CD4-positive, alpha-beta T cell (primary cell): Measurements from ENCODE around the gene IL1RN. TPM values are rescaled to one million over a fixed set of nuclear protein-coding genes. Genes with fewer than 3 reads are reported as not detected.

Experiments used
- ATAC-seq: fragments of 200-7000 bp; cut with Tn5 transposase; one replicate; pipeline ENCODE4 v1.10.0; 2022; ENCODE audit warnings: mild to moderate bottlenecking; ENCODE audit not compliant: poor library complexity
- CTCF ChIA-PET: fragments of 350-600 bp; sonication (Branson Sonifier 250); formaldehyde crosslinking; loops from one replicate; lab custom pipeline; 2021; ENCODE audit warnings: antibody characterized with exemption, inconsistent platforms; lab: Charles Lee
- POLR2A ChIA-PET: fragments of 350-600 bp; sonication (Branson Sonifier 250); formaldehyde crosslinking; loops from one replicate; lab custom pipeline; 2021; ENCODE audit warnings: antibody characterized with exemption, inconsistent platforms; lab: Charles Lee
- DNase-seq, 14 experiments: peaks; one replicate each; pipeline ENCODE4 v3.0.0-alpha.2; 2013 to 2020; ENCODE audit warnings: mixed read lengths in 2 of 14
- H3K27ac ChIP-seq, 2 donors: one replicate each; pipeline versions ENCODE4 v1.5.1 to v1.7.0; 2013; ENCODE audit warnings: low read length in 2 of 2, low read depth in 1 of 2, mild to moderate bottlenecking in 1 of 2
- H3K27me3 ChIP-seq, 2 experiments: 1 replicate in 1 of 2; 2 replicates in 1 of 2; pipeline versions ENCODE4 v1.6.1 to v1.7.0; 2013; ENCODE audit warnings: low read length in 2 of 2, control low read depth in 1 of 2, mild to moderate bottlenecking in 1 of 2, moderate library complexity in 1 of 2; ENCODE audit not compliant: insufficient read depth in 2 of 2, control insufficient read depth in 1 of 2
- H3K36me3 ChIP-seq: one replicate; pipeline ENCODE4 v1.6.1; 2013; ENCODE audit warnings: low read length, control low read depth; ENCODE audit not compliant: insufficient read depth
- H3K4me1 ChIP-seq: one replicate; pipeline ENCODE4 v1.6.1; 2013; ENCODE audit warnings: low read length, control low read depth; ENCODE audit not compliant: insufficient read depth
- H3K4me3 ChIP-seq: one replicate; pipeline ENCODE4 v1.5.1; 2013; ENCODE audit warnings: mild to moderate bottlenecking, low read length, moderate library complexity
- H3K9me3 ChIP-seq, 2 experiments: 1 replicate in 1 of 2; 2 replicates in 1 of 2; pipeline versions ENCODE4 v1.6.1 to v1.7.0; 2013; ENCODE audit warnings: low read length in 2 of 2, mild to moderate bottlenecking in 2 of 2, control low read depth in 1 of 2, moderate library complexity in 1 of 2; ENCODE audit not compliant: control insufficient read depth in 1 of 2, insufficient read depth in 1 of 2
- H3K27ac Mint-ChIP-seq: one replicate; pipeline ENCODE4 v1.8.0; 2020; ENCODE audit warnings: mixed read lengths
- H3K27me3 Mint-ChIP-seq: one replicate; pipeline ENCODE4 v1.8.0; 2021; ENCODE audit warnings: mixed read lengths
- H3K36me3 Mint-ChIP-seq: one replicate; pipeline ENCODE4 v1.8.0; 2021; ENCODE audit warnings: low read depth, mixed read lengths
- H3K4me1 Mint-ChIP-seq: one replicate; pipeline ENCODE4 v1.8.0; 2021; ENCODE audit warnings: low read depth, mixed read lengths
- H3K4me3 Mint-ChIP-seq: one replicate; pipeline ENCODE4 v1.8.0; 2020; ENCODE audit warnings: mild to moderate bottlenecking, mixed read lengths
- H3K9me3 Mint-ChIP-seq: one replicate; pipeline ENCODE4 v1.8.0; 2020; ENCODE audit warnings: mixed read lengths
- intact Hi-C, 2 experiments: fragments of 100-400 bp; cut with DNase I in 1 of 2; cut with micrococcal nuclease in 1 of 2; formaldehyde crosslinking; loops; one replicate each; pipeline versions ENCODE4 v1.15.1 to v1.9.0; 2023 to 2025; cut with DNase I, micrococcal nuclease
- total RNA-seq, 174 experiments: library from RNA in 2 of 174; stranded (reverse) in 2 of 174; gene quantifications; one replicate each; pipeline ENCODE4 v1.2.3 and lab custom pipeline; 2021 to 2026
- TF ChIP-seq, protein P1 (sequence below): fragments of 200-600 bp; IDR thresholded peaks from one replicate; pipeline ENCODE4 v1.8.0; 2022; ENCODE audit warnings: antibody characterized with exemption, mild to moderate bottlenecking

IL1RN gene
- total RNA-seq, 2 experiments from 2014 or later = 0.31 to 0.58 TPM

- POLR2A ChIA-PET = interaction anchor here (1.5 kb wide), 1 partner anchor 24 kb away, joined by 4 read pairs; the partner anchor contains the start of gene PSD4
- no peak overlapping the region for H3K27ac ChIP-seq
- no peaks in the 10 kb centered on the region for H3K27me3 Mint-ChIP-seq
Observed at GRCh38 chr2:113149553-113150257, 22.3 kb downstream of the IL1RN start.

DNA sequence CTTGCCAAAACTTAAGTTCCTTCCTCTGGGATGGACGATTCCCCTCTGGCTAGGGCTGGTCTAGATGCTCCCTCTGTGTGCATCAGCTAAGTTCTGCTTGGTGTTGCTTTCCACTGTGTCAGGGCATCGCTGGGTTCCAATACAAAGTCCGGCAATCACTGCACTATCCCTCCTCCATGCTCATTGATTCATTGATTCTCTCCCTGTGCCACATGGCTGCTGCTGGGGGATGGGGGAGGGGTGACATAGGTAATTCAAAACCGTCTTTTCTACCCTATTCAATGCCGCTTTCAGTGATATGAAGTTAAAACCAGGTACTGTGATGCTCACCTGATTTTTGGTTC is 22.8 kb downstream of the IL1RN start:
- no peak overlapping the region for H3K27ac Mint-ChIP-seq
- POLR2A ChIA-PET = interaction anchor here (1.5 kb wide), 1 partner anchor 24 kb away, joined by 4 read pairs; the partner anchor contains the start of gene PSD4
- CTCF ChIA-PET = no interaction called here
- Histone ChIP-seq H3K4me3 (no peak overlapping the region), H3K27me3 (no peaks in the 10 kb centered on the region), H3K9me3 (no peaks in the 10 kb centered on the region), H3K27ac (no peak overlapping the region), H3K36me3 (no peaks in the 10 kb centered on the region), H3K4me1 (no peaks in the 10 kb centered on the region)
- H3K9me3 Mint-ChIP-seq = no peaks in the 10 kb centered on the region
- H3K36me3 Mint-ChIP-seq = no peaks in the 10 kb centered on the region
- H3K4me3 Mint-ChIP-seq = no peak overlapping the region
- H3K4me1 Mint-ChIP-seq = peaks cover 2% of the 10 kb centered on the region
- TF ChIP-seq, protein P1, sequence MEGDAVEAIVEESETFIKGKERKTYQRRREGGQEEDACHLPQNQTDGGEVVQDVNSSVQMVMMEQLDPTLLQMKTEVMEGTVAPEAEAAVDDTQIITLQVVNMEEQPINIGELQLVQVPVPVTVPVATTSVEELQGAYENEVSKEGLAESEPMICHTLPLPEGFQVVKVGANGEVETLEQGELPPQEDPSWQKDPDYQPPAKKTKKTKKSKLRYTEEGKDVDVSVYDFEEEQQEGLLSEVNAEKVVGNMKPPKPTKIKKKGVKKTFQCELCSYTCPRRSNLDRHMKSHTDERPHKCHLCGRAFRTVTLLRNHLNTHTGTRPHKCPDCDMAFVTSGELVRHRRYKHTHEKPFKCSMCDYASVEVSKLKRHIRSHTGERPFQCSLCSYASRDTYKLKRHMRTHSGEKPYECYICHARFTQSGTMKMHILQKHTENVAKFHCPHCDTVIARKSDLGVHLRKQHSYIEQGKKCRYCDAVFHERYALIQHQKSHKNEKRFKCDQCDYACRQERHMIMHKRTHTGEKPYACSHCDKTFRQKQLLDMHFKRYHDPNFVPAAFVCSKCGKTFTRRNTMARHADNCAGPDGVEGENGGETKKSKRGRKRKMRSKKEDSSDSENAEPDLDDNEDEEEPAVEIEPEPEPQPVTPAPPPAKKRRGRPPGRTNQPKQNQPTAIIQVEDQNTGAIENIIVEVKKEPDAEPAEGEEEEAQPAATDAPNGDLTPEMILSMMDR = no peak
- ATAC-seq (no peak), DNase-seq (no peak)
- intact Hi-C loops = no loop called here
- H3K27me3 Mint-ChIP-seq = no peaks in the 10 kb centered on the region

More at GRCh38 chr2:113149553-113150257, 22.3 kb downstream of the IL1RN start:
- Mint-ChIP-seq H3K4me3 (no peak overlapping the region), H3K36me3 (no peaks in the 10 kb centered on the region), H3K9me3 (no peaks in the 10 kb centered on the region), H3K27ac (no peak overlapping the region), H3K4me1 (no peaks in the 10 kb centered on the region)
- H3K9me3 ChIP-seq = no peaks in the 10 kb centered on the region
- DNase-seq (no peak), ATAC-seq (no peak)
- TF ChIP-seq, protein P1 = no peak
- no peaks in the 10 kb centered on the region for H3K4me1 ChIP-seq
- H3K27me3 ChIP-seq = no peaks in the 10 kb centered on the region
- H3K36me3 ChIP-seq = no peaks in the 10 kb centered on the region
- CTCF ChIA-PET = interaction anchor here (1.1 kb wide), 1 partner anchor 49 kb away, joined by 3 read pairs; no protein-coding TSS in a partner anchor
- intact Hi-C loops = no loop called here
- no peak overlapping the region for H3K4me3 ChIP-seq

GRCh38 chr2:113155331-113155730 is 27.9 kb downstream of the IL1RN start:
- ChIA-PET POLR2A (interaction anchor here (2.8 to 5.2 kb wide), 2 partner anchors 19 to 26 kb away, joined by 20 to 91 read pairs; partner anchors contain the start of gene PSD4), CTCF (interaction anchor here (0.6 to 2.0 kb wide), 3 partner anchors 17 to 48 kb away, joined by 4 to 8 read pairs (median 7); no protein-coding TSS in a partner anchor)
- Histone ChIP-seq H3K9me3 (no peaks in the 10 kb centered on the region), H3K4me1 (peaks cover 18% of the 10 kb centered on the region), H3K4me3 (no peak overlapping the region), H3K27me3 (no peaks in the 10 kb centered on the region), H3K36me3 (no peaks in the 10 kb centered on the region), H3K27ac (no peak overlapping the region)
- peak overlapping the region; percentile 15 for H3K27ac Mint-ChIP-seq
- intact Hi-C loops = no loop called here
- ATAC-seq (no peak), DNase-seq (no peak)
- TF ChIP-seq, protein P1 = no peak
- H3K27me3 Mint-ChIP-seq = no peaks in the 10 kb centered on the region
- peaks cover 31% of the 10 kb centered on the region for H3K4me1 Mint-ChIP-seq
- no peaks in the 10 kb centered on the region for H3K9me3 Mint-ChIP-seq
- peak overlapping the region; percentile 66 for H3K4me3 Mint-ChIP-seq
- H3K36me3 Mint-ChIP-seq = peaks cover 6% of the 10 kb centered on the region
